ENCODE measurements around the gene NAA50.
A peak's percentile ranks its signal among the peaks of the same experiment; 100 is the strongest.

The NAA50 gene

GRCh38 chr3:113745756-113746547, at the start of gene NAA50:
TSS of gene NAA50 (minus strand) at chr3:113746249. CDS start at chr3:113745949, 300 bp downstream.
- peak; percentile 84 to 94 for DNase-seq

GRCh38 chr3:113795693-113796092, 49.6 kb upstream of the NAA50 start:
- no peak for DNase-seq

- DNase-seq = no peak
Measured at GRCh38 chr3:113794526-113794925, 48.5 kb upstream of the NAA50 start.

GRCh38 chr3:113791381-113791780, 45.3 kb upstream of the NAA50 start:
- DNase-seq = no peak

GRCh38 chr3:113783980-113784379, 37.9 kb upstream of the NAA50 start:
- DNase-seq = peak in 1 of 2 experiments; percentile 36

- peak; percentile 13 to 66 for DNase-seq
Measured at GRCh38 chr3:113783463-113783862, 37.4 kb upstream of the NAA50 start.

GRCh38 chr3:113776564-113776963, 30.5 kb upstream of the NAA50 start:
- DNase-seq = no peak

GRCh38 chr3:113775516-113775915, 29.5 kb upstream of the NAA50 start:
- DNase-seq = no peak

- DNase-seq = no peak
Measured at GRCh38 chr3:113773381-113773780, 27.3 kb upstream of the NAA50 start.

GRCh38 chr3:113771993-113772392, 25.9 kb upstream of the NAA50 start:
- no peak for DNase-seq

- peak in 1 of 2 experiments; percentile 16 for DNase-seq
Measured at GRCh38 chr3:113769551-113769950, 23.5 kb upstream of the NAA50 start.

GRCh38 chr3:113764698-113765097, 18.6 kb upstream of the NAA50 start:
- no peak for DNase-seq

GRCh38 chr3:113758389-113759024, 12.5 kb upstream of the NAA50 start:
- peak in 1 of 2 experiments; percentile 58 for DNase-seq

- no peak for DNase-seq
Measured at GRCh38 chr3:113754494-113755159, 8.6 kb upstream of the NAA50 start.

- no peak for DNase-seq
Measured at GRCh38 chr3:113753376-113753985, 7.4 kb upstream of the NAA50 start.

- DNase-seq = no peak
Measured at GRCh38 chr3:113751141-113751540, 5.1 kb upstream of the NAA50 start.

- no peak for DNase-seq
Measured at GRCh38 chr3:113747283-113748046, 1.4 kb upstream of the NAA50 start.

GRCh38 chr3:113746548-113747282, 666 bp upstream of the NAA50 start, which contains the start of gene ATP6V1A:
TSS of gene ATP6V1A (plus strand) at chr3:113747035. CDS start at chr3:113778754, 31,719 bp downstream.
- peak; percentile 91 to 94 for DNase-seq

- DNase-seq = peak; percentile 59 to 91
Measured at GRCh38 chr3:113744941-113745755, 901 bp downstream of the NAA50 start.

- DNase-seq = no peak
Measured at GRCh38 chr3:113743006-113743630, 2.9 kb downstream of the NAA50 start.

All from SW 1271 (cell line).